HepG2 (cell line): ENCODE data around the gene CRK. TPM values are rescaled to one million over a fixed set of nuclear protein-coding genes. Genes with fewer than 3 reads are reported as not detected.

ENCODE experiments used
- AGO2 ChIP-seq: fragments of 200-400 bp; formaldehyde crosslinking; optimal IDR thresholded peaks from 2 replicates; pipeline ENCODE3; 2017; ENCODE audit warnings: mild to moderate bottlenecking, low read depth, low read length, moderate library complexity
- BRD4 ChIP-seq: sonication (generic); formaldehyde crosslinking; IDR thresholded peaks from 2 replicates; pipeline ENCODE4 v1.4.0; 2020; ENCODE audit warnings: missing genetic modification reagents
- FOXC1 ChIP-seq: sonication (generic); formaldehyde crosslinking; IDR thresholded peaks from 2 replicates; pipeline ENCODE4 v1.8.0; 2022; ENCODE audit warnings: mild to moderate bottlenecking, missing genetic modification reagents, borderline replicate concordance
- GFI1 ChIP-seq: sonication (generic); formaldehyde crosslinking; IDR thresholded peaks from 2 replicates; pipeline ENCODE4 v1.5.0; 2020; ENCODE audit warnings: missing genetic modification reagents, mild to moderate bottlenecking, borderline replicate concordance
- JUNB ChIP-seq: sonication (generic); formaldehyde crosslinking; IDR thresholded peaks from 2 replicates; pipeline ENCODE4 v1.8.0; 2022; ENCODE audit warnings: missing genetic modification reagents, mild to moderate bottlenecking, borderline replicate concordance
- NR2F2 ChIP-seq: IDR thresholded peaks from 2 replicates; pipeline ENCODE4 v1.6.1; 2012; ENCODE audit warnings: low read depth, inconsistent platforms, borderline replicate concordance
- STAG1 ChIP-seq: sonication (generic); formaldehyde crosslinking; IDR thresholded peaks from 2 replicates; pipeline ENCODE4 v1.4.0; 2020; ENCODE audit warnings: missing genetic modification reagents
- TBL1XR1 ChIP-seq: fragments of 150-350 bp; IDR thresholded peaks from 2 replicates; pipeline ENCODE4 v1.6.1; 2014; ENCODE audit warnings: borderline replicate concordance, low read length; ENCODE audit not compliant: partially characterized antibody
- ZFP1 ChIP-seq: IDR thresholded peaks from 2 replicates; pipeline ENCODE4 v1.6.1; 2016
- ZIK1 ChIP-seq: sonication (generic); formaldehyde crosslinking; IDR thresholded peaks from 2 replicates; pipeline ENCODE4 v1.5.0; 2020; ENCODE audit warnings: mild to moderate bottlenecking, low read depth, missing genetic modification reagents, borderline replicate concordance
- ZNF274 ChIP-seq: sonication (generic); formaldehyde crosslinking; IDR thresholded peaks from 2 replicates; pipeline ENCODE4 v1.5.1; 2020; ENCODE audit warnings: mild to moderate bottlenecking, missing genetic modification reagents
- ZNF317 ChIP-seq: sonication (generic); formaldehyde crosslinking; IDR thresholded peaks from 2 replicates; pipeline ENCODE4 v1.5.0; 2020; ENCODE audit warnings: mild to moderate bottlenecking, missing genetic modification reagents
- ZNF333 ChIP-seq: sonication (generic); formaldehyde crosslinking; IDR thresholded peaks from 2 replicates; pipeline ENCODE4 v1.4.0; 2020; ENCODE audit warnings: mild to moderate bottlenecking, missing genetic modification reagents, borderline replicate concordance
- ZNF350 ChIP-seq: sonication (generic); formaldehyde crosslinking; IDR thresholded peaks from 2 replicates; pipeline ENCODE4 v1.4.0; 2020; ENCODE audit warnings: mild to moderate bottlenecking, low read depth, missing genetic modification reagents, borderline replicate concordance
- ZNF354B ChIP-seq: sonication (generic); formaldehyde crosslinking; IDR thresholded peaks from 2 replicates; pipeline ENCODE4 v1.8.0; 2022; ENCODE audit warnings: mild to moderate bottlenecking, missing genetic modification reagents
- ZNF619 ChIP-seq: sonication (generic); formaldehyde crosslinking; IDR thresholded peaks from 2 replicates; pipeline ENCODE4 v1.4.0; 2020; ENCODE audit warnings: mild to moderate bottlenecking, missing genetic modification reagents
- ZNF724P ChIP-seq: sonication (generic); formaldehyde crosslinking; IDR thresholded peaks from 2 replicates; pipeline ENCODE4 v1.8.0; 2022; ENCODE audit warnings: missing genetic modification reagents, borderline replicate concordance
- polyA plus RNA-seq, 8 experiments: library from polyadenylated mRNA; depleted of rRNA in 3 of 8; stranded (reverse) in 7 of 8; unstranded in 1 of 8; fragments of >200 nt; fragmentation: Illumina TruSeq in 4 of 8; extraction: Trizol in 4 of 8; gene quantifications; 2 replicates each; pipeline versions ENCODE4 v1.2.1 to v1.2.3, GENCODE V29; 2011 to 2016; ENCODE audit warnings: low read depth in 4 of 8, missing spikeins in 1 of 8, mixed read lengths in 1 of 8; ENCODE audit not compliant: insufficient read depth in 1 of 8
- total RNA-seq, 5 experiments: library from RNA; depleted of rRNA; stranded (reverse); fragments of >200 nt; fragmentation: Illumina TruSeq; extraction: Trizol; gene quantifications; 2 replicates each; pipeline ENCODE4 v1.2.3, GENCODE V29; 2016; ENCODE audit warnings: low read depth in 1 of 5
- TF ChIP-seq, protein P1 (sequence below): sonication (generic); formaldehyde crosslinking; IDR thresholded peaks from 2 replicates; pipeline ENCODE4 v1.4.0; 2020; ENCODE audit warnings: missing genetic modification reagents
- TF ChIP-seq, protein P2 (sequence below): sonication (generic); formaldehyde crosslinking; IDR thresholded peaks from 2 replicates; pipeline ENCODE4 v1.4.0; 2020; ENCODE audit warnings: missing genetic modification reagents
- TF ChIP-seq, protein P3 (sequence below): sonication (generic); formaldehyde crosslinking; IDR thresholded peaks from 2 replicates; pipeline ENCODE4 v1.9.0; 2022; ENCODE audit warnings: missing genetic modification reagents, mild to moderate bottlenecking, borderline replicate concordance
- TF ChIP-seq, protein P4 (sequence below): sonication (generic); formaldehyde crosslinking; IDR thresholded peaks from 2 replicates; pipeline ENCODE4 v1.8.0; 2022; ENCODE audit warnings: missing genetic modification reagents, mild to moderate bottlenecking, moderate library complexity, borderline replicate concordance
- TF ChIP-seq, protein P5 (sequence below): sonication (generic); formaldehyde crosslinking; IDR thresholded peaks from 2 replicates; pipeline ENCODE4 v1.4.0; 2020; ENCODE audit warnings: missing genetic modification reagents

Gene CRK
- total and polyA plus RNA-seq, 2 of the 13 experiments (the other 11 are each of a cell fraction or from before 2014, with no cell fraction given), result 47.4 to 54.2 TPM

DNA sequence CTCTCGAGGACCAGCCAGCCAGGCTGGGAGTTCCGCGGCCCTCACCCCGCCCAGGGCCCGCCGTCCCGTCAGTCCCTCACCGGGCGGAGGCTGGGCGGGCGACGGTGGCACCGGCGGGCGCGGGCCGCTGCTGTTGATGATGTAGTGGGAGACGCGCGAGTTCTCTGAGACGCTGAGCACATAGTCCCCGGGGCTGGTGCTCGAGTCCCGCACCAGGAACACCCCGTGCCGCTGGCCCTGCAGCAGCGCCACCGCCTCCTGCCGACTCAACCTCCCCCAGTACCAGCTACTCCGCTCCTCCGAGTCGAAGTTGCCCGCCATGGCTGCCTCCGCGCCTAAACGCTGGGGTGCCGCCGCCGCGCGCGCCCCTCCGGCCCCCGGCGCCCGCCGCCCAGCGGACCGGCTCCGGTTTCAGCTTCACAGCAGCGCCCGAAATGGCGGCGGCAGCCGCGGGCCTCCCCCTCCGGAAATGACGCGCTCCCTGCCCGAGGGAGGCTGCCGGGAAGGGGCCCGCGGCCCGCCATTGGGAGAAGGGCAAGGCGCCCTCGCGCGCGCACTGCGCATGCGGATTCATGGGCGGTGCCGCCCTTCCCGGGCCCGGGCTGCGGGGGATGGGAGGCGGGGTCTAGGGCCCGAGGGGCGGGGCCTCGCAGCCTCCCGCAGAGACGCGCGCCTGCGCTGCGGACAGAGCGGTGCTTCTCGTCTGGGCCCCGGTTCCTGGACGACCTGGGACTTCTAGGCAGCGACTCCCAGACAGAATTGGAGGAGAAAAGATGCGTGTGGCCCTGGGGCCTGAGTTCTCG, at the start of gene CRK (continued):
- TF ChIP-seq FOXC1 (CRISPR knock-in tag) (0 out of 2 replicates have a peak, but pooled peaks have one; percentile 5), NR2F2 (no peak), STAG1 (CRISPR knock-in tag) (no peak), ZIK1 (CRISPR knock-in tag) (no peak; the same call in 1 of the 2 replicates), ZNF317 (CRISPR knock-in tag) (no peak), ZNF619 (CRISPR knock-in tag) (peak; percentile 25; the same call in 1 of the 2 replicates), ZNF350 (no peak), ZNF274 (peak; percentile 9), TBL1XR1 (no peak), JUNB (no peak), ZNF354B (CRISPR knock-in tag) (no peak), ZNF724P (CRISPR knock-in tag) (no peak), ZNF333 (CRISPR knock-in tag) (no peak; the same call in 1 of the 2 replicates), ZFP1 (CRISPR knock-in tag) (no peak), GFI1 (CRISPR knock-in tag) (peak; percentile 10; the same call in 1 of the 2 replicates), AGO2 (peak; percentile 91), BRD4 (no peak)
- TF ChIP-seq, protein P1, sequence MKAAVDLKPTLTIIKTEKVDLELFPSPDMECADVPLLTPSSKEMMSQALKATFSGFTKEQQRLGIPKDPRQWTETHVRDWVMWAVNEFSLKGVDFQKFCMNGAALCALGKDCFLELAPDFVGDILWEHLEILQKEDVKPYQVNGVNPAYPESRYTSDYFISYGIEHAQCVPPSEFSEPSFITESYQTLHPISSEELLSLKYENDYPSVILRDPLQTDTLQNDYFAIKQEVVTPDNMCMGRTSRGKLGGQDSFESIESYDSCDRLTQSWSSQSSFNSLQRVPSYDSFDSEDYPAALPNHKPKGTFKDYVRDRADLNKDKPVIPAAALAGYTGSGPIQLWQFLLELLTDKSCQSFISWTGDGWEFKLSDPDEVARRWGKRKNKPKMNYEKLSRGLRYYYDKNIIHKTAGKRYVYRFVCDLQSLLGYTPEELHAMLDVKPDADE (CRISPR knock-in tag), result no peak
- TF ChIP-seq, protein P2, sequence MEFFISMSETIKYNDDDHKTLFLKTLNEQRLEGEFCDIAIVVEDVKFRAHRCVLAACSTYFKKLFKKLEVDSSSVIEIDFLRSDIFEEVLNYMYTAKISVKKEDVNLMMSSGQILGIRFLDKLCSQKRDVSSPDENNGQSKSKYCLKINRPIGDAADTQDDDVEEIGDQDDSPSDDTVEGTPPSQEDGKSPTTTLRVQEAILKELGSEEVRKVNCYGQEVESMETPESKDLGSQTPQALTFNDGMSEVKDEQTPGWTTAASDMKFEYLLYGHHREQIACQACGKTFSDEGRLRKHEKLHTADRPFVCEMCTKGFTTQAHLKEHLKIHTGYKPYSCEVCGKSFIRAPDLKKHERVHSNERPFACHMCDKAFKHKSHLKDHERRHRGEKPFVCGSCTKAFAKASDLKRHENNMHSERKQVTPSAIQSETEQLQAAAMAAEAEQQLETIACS (CRISPR knock-in tag), result no peak
- TF ChIP-seq, protein P3, sequence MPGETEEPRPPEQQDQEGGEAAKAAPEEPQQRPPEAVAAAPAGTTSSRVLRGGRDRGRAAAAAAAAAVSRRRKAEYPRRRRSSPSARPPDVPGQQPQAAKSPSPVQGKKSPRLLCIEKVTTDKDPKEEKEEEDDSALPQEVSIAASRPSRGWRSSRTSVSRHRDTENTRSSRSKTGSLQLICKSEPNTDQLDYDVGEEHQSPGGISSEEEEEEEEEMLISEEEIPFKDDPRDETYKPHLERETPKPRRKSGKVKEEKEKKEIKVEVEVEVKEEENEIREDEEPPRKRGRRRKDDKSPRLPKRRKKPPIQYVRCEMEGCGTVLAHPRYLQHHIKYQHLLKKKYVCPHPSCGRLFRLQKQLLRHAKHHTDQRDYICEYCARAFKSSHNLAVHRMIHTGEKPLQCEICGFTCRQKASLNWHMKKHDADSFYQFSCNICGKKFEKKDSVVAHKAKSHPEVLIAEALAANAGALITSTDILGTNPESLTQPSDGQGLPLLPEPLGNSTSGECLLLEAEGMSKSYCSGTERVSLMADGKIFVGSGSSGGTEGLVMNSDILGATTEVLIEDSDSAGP (CRISPR knock-in tag), result no peak; the same call in 1 of the 2 replicates
- TF ChIP-seq, protein P4, sequence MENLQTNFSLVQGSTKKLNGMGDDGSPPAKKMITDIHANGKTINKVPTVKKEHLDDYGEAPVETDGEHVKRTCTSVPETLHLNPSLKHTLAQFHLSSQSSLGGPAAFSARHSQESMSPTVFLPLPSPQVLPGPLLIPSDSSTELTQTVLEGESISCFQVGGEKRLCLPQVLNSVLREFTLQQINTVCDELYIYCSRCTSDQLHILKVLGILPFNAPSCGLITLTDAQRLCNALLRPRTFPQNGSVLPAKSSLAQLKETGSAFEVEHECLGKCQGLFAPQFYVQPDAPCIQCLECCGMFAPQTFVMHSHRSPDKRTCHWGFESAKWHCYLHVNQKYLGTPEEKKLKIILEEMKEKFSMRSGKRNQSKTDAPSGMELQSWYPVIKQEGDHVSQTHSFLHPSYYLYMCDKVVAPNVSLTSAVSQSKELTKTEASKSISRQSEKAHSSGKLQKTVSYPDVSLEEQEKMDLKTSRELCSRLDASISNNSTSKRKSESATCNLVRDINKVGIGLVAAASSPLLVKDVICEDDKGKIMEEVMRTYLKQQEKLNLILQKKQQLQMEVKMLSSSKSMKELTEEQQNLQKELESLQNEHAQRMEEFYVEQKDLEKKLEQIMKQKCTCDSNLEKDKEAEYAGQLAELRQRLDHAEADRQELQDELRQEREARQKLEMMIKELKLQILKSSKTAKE (CRISPR knock-in tag), result no peak
- TF ChIP-seq, protein P5, sequence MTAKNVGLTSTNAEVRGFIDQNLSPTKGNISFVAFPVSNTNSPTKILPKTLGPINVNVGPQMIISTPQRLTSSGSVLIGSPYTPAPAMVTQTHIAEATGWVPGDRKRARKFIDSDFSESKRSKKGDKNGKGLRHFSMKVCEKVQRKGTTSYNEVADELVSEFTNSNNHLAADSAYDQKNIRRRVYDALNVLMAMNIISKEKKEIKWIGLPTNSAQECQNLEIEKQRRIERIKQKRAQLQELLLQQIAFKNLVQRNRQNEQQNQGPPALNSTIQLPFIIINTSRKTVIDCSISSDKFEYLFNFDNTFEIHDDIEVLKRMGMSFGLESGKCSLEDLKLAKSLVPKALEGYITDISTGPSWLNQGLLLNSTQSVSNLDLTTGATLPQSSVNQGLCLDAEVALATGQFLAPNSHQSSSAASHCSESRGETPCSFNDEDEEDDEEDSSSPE, result peak; percentile 68
